Prostate gland (tissue), 2 donors: Measurements from ENCODE around the gene LRRC4C.

ENCODE experiments used
- POLR2A ChIP-seq: fragments of 450-650 bp; IDR thresholded peaks from one replicate; pipeline ENCODE4 v1.6.1; 2016; ENCODE audit warnings: antibody characterized with exemption, mild to moderate bottlenecking
- POLR2AphosphoS5 ChIP-seq: sonication (generic); formaldehyde crosslinking; IDR thresholded peaks from one replicate; pipeline ENCODE4 v1.6.1; 2017; ENCODE audit warnings: antibody characterized with exemption
- TF ChIP-seq, protein P1 (sequence below), 4 experiments: fragments of 200-600 bp in 2 of 4; fragments of 450-650 bp in 2 of 4; sonication (generic) in 2 of 4; IDR thresholded peaks; 1 replicate in 3 of 4; 2 replicates in 1 of 4; pipeline ENCODE4 v1.5.1; 2016 to 2019; ENCODE audit warnings: antibody characterized with exemption in 4 of 4, mild to moderate bottlenecking in 2 of 4, moderate library complexity in 2 of 4

DNA sequence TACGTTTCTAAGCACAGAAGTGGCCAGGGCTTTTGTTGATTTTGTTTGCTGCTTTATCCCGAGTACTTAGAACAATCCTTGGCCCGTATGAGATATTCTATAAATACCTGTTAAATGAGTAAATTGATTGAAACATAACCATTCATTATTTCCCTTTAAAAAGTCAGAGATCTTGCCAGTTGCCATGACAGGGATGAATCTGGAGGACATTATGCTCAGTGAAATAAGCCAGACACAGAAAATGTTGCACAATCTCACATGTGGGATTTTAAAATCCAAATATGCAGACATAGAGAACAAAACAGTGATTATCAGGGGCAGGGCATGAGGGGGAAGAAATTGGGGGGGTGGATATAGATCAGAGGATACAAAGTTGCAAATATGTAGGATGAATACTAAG, 1240.1 kb downstream of the LRRC4C start:
- TF ChIP-seq, protein P1, sequence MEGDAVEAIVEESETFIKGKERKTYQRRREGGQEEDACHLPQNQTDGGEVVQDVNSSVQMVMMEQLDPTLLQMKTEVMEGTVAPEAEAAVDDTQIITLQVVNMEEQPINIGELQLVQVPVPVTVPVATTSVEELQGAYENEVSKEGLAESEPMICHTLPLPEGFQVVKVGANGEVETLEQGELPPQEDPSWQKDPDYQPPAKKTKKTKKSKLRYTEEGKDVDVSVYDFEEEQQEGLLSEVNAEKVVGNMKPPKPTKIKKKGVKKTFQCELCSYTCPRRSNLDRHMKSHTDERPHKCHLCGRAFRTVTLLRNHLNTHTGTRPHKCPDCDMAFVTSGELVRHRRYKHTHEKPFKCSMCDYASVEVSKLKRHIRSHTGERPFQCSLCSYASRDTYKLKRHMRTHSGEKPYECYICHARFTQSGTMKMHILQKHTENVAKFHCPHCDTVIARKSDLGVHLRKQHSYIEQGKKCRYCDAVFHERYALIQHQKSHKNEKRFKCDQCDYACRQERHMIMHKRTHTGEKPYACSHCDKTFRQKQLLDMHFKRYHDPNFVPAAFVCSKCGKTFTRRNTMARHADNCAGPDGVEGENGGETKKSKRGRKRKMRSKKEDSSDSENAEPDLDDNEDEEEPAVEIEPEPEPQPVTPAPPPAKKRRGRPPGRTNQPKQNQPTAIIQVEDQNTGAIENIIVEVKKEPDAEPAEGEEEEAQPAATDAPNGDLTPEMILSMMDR (IDR thresholded peaks at IDR 0.05) = no peak
- TF ChIP-seq POLR2A (no peak), POLR2AphosphoS5 (no peak)
